Activated naive CD8-positive, alpha-beta T cell treated with anti-CD3 and anti-CD28 coated beads, Interleukin-2, amount 50 U/mL, for 24 hours (primary cell): Measurements from ENCODE around the gene ISCU.

Source experiments
- ATAC-seq: fragments of 150-1000 bp; cut with Tn5 transposase; one replicate; pipeline ENCODE4 v1.10.0; 2021
- DNase-seq: peaks from one replicate; pipeline ENCODE4 v3.0.0; 2021
- H3K27ac Mint-ChIP-seq: one replicate; pipeline ENCODE4 v1.8.0; 2021; ENCODE audit warnings: mild to moderate bottlenecking, mixed read lengths
- H3K27me3 Mint-ChIP-seq: one replicate; pipeline ENCODE4 v1.8.0; 2021; ENCODE audit warnings: mixed read lengths
- H3K36me3 Mint-ChIP-seq: one replicate; pipeline ENCODE4 v1.8.0; 2021; ENCODE audit warnings: low read depth, mixed read lengths
- H3K4me1 Mint-ChIP-seq: one replicate; pipeline ENCODE4 v1.8.0; 2021; ENCODE audit warnings: mixed read lengths
- H3K4me3 Mint-ChIP-seq: one replicate; pipeline ENCODE4 v1.8.0; 2021; ENCODE audit warnings: mild to moderate bottlenecking, moderate library complexity, mixed read lengths
- H3K9me3 Mint-ChIP-seq: one replicate; pipeline ENCODE4 v1.8.0; 2021; ENCODE audit warnings: mixed read lengths

Gene ISCU

DNA sequence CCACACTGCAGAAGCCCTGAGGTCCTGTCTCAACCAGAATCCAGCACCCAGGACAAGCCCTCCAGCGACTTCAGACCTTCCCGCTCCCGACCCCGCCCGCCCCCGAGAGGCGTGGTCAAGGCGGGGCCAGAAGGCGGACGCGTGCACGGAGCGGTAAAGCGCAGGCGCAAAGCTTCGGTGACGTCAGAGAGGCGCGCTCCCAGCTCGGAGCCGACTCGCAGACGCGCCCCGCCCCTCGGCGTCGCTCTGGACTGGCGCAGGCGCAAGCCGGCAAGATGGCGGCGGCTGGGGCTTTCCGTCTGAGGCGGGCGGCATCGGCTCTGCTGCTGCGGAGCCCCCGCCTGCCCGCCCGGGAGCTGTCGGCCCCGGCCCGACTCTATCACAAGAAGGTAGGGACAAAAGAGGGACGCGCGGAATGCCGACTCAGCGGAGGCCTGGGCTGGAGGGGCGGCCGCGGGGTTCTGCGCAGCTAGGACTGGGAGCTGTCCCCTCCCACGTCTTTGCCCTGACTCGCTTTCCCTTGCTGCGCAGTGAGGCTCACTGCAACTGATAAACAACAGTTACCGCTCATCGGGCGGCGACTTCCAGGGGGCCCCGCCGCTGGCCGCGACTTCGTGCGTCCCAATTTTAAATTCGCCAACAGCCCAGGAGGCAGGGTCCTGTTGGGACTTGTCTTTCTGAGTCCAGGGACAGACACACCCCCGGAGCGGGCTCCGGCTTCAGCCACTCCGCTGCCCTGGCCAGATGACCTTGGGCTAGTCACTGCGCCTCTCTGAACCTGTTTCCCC is at the start of gene ISCU:
ISCU (plus strand) TSS at position 249 of the 788 bp plus-strand sequence; CDS start at position 276, 27 bp downstream.
- DNase-seq, result peak; percentile 100
- Mint-ChIP-seq H3K27me3 (no peaks in the 10 kb centered on the region), H3K4me1 (peaks cover 69% of the 10 kb centered on the region), H3K9me3 (no peaks in the 10 kb centered on the region), H3K27ac (peak within 1 kb of the TSS; percentile 100), H3K36me3 (peaks cover 47% of the 10 kb centered on the region), H3K4me3 (peak within 1 kb of the TSS; percentile 100)
- ATAC-seq, result peak; percentile 68

DNA sequence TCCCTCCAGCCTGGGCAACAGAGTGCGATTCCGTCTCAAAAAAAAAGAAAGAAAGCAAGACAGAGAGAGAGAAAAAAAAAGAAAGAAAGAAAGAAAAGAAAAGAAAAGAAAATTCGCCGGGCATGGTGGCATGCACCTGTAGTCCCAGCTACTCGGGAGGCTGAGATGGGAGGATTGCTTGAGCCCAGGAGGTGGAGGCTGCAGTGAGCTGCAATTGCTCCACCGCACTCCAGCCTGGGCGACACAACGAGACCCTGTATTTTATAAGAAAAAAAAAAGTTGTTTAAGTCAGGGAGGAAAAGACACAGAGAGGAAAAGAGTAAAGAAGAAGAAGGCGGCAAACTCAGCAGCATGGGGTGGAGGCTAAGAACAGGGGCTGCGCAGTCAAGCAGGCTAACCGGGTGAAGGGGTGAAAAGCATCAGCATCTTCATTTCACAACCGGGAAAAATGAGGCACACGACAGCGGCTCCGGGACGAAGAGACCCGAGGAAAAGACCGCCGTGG is 47.9 kb upstream of the ISCU start:
- peaks cover 29% of the 10 kb centered on the region for H3K4me1 Mint-ChIP-seq

DNA sequence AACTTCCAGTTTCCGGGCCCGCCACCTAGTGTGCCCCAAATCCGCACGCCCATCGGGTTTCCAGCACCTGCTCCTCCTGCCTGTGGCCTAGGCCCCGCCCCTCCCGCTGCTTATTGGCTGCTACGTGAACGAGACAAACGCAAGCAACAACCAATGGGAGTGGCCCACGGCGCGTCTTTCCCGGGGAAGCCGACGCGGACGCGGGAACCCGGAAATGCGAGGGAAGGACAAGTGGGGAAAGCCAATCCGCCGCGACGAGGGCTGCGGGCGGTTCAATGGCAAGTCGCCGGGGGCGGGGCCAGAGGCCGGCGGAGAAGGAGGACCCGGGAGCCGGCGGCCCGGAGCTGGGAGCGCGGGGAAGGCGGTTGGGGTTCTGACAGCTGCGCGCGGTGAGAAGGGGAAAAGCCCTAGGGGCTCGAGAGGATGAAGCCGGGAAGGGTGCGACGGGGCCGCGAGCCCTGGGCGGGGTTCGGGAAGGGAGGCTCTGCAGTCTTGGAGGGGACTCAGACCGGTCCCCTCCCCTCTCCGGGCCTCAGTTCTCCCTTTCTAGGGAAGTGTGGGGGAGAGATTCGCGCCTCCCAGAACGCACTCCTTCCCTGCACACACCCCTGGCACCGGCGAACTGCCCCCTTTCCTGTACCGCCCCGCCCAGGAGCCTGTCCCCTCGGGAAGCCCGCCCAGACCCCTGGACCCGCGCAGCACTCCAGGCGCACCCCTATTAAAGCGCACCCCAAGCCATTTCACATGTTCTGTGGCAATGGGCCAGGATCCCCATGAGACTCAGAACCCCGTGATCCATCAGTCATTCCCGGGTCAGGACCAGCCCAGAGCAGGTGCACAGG is 47.2 kb upstream of the ISCU start, which contains the start of gene FICD:
FICD (plus strand) TSS at position 305 of the 842 bp plus-strand sequence. CDS start 1,696 bp downstream, outside the sequence.
- Mint-ChIP-seq H3K4me3 (peak within 1 kb of the TSS; percentile 87), H3K4me1 (peaks cover 30% of the 10 kb centered on the region), H3K9me3 (no peaks in the 10 kb centered on the region), H3K27me3 (no peaks in the 10 kb centered on the region), H3K27ac (peak within 1 kb of the TSS; percentile 91), H3K36me3 (peaks cover 14% of the 10 kb centered on the region)
- ATAC-seq (peak; percentile 91), DNase-seq (peak; percentile 99)

More for the DNA sequence above, 47.9 kb upstream of the ISCU start:
- Mint-ChIP-seq H3K27me3 (no peaks in the 10 kb centered on the region), H3K27ac (peak overlapping the region; percentile 91), H3K36me3 (peaks cover 9% of the 10 kb centered on the region), H3K9me3 (no peaks in the 10 kb centered on the region), H3K4me3 (peak overlapping the region; percentile 87)
- ATAC-seq (peak; percentile 6), DNase-seq (no peak)

DNA sequence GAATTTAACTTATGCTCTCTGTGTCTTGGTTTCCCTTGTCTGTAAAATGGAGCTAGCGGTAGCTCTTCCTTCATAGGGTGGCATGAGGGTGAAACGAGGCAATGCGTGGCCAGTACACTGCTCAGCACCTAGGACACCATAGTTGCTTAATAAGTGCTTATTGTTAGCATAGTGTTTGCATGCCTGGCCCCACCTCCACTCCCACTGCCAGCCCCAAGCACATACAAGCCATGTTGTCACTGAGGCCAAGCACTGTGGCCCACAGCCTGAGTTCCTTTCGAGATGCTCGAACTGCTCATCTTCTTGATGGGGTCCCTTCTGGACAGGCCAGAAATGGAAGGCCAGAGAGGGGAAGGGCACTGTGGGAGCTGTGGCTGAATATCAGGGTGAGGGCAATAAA is 46.5 kb upstream of the ISCU start:
- Mint-ChIP-seq H3K27ac (peak overlapping the region; percentile 91), H3K4me3 (peak overlapping the region; percentile 87), H3K4me1 (peaks cover 30% of the 10 kb centered on the region), H3K9me3 (no peaks in the 10 kb centered on the region), H3K36me3 (peaks cover 21% of the 10 kb centered on the region), H3K27me3 (no peaks in the 10 kb centered on the region)
- peak; percentile 10 for DNase-seq
- no peak for ATAC-seq

DNA sequence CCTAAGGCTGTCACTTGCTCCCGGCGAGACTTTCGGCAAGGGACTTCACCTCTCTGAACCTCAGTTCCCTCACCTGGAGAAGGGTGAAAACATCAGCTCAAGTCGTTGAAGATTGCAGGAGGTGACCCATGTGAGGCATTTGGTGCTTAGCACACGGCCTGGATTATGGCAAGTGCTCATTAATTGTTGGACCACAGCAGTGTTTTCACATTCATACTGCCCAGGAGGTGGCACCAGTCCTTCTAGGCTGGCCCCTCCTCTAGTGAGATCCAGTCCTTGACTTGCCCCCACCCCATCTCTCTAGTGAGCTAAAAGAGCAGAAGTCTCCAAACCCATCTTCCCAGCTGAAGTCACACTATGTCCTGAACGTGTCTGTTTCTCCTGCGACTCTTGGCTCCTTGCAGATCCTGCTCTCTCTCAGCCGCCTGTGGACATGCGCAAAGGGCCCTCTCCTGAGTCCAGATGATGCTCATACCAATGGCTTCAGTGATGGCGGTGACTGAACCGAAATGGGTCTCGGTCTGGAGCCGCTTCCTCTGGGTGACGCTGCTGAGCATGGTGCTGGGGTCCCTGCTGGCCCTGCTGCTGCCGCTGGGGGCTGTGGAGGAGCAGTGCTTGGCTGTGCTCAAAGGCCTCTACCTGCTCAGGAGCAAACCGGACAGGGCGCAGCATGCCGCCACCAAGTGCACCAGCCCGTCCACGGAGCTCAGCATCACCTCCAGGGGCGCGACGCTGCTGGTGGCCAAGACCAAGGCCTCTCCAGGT is 45.7 kb upstream of the ISCU start:
- H3K4me1 Mint-ChIP-seq, result peaks cover 27% of the 10 kb centered on the region
- peaks cover 23% of the 10 kb centered on the region for H3K36me3 Mint-ChIP-seq
- peak overlapping the region; percentile 87 for H3K4me3 Mint-ChIP-seq
- H3K27me3 Mint-ChIP-seq, result no peaks in the 10 kb centered on the region
- ATAC-seq (no peak), DNase-seq (no peak)
- H3K27ac Mint-ChIP-seq, result peak overlapping the region; percentile 91
- H3K9me3 Mint-ChIP-seq, result no peaks in the 10 kb centered on the region

DNA sequence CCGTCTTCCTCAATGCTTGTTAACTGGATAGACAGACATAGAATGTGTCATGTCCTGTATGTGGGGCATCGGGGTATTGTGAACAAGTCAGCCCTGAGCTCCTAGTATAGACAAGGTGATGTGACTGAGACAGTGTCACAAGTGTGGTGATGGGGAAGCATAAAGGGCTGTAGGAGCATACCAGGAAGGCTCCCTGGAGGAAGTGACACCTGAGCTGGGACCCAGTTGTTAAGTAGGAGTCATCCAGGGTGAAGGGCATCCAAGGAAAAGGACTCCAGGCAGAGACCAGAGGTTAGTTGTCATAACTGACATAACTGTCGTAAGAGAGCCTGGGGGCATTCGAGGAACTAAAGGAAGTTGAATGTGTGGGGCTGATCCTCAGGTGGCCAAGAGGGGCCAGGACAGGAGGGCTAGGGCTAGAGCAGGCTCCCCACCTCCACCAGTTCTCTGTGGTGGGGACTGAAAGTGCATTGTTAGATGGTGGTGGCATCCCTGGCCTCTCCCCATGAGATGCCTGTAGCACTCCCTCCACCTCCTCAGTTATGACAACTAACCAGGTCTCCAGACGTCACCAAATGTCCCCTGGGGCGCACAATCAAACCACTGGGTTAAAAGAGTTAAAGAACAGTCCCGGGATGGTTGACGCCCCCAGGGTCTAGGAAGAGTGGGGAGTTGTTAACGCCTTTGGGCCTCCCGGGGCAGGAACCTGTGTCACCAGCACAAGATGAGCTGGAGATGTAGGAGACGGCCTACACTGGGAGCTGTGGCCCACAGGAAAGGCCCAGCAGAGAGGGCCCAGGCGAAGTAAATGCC is 44.9 kb upstream of the ISCU start:
- no peaks in the 10 kb centered on the region for H3K27me3 Mint-ChIP-seq
- no peak overlapping the region for H3K27ac Mint-ChIP-seq
- H3K36me3 Mint-ChIP-seq, result peaks cover 26% of the 10 kb centered on the region
- ATAC-seq, result no peak
- H3K4me3 Mint-ChIP-seq, result no peak overlapping the region
- H3K9me3 Mint-ChIP-seq, result no peaks in the 10 kb centered on the region
- no peak for DNase-seq
- peaks cover 23% of the 10 kb centered on the region for H3K4me1 Mint-ChIP-seq

DNA sequence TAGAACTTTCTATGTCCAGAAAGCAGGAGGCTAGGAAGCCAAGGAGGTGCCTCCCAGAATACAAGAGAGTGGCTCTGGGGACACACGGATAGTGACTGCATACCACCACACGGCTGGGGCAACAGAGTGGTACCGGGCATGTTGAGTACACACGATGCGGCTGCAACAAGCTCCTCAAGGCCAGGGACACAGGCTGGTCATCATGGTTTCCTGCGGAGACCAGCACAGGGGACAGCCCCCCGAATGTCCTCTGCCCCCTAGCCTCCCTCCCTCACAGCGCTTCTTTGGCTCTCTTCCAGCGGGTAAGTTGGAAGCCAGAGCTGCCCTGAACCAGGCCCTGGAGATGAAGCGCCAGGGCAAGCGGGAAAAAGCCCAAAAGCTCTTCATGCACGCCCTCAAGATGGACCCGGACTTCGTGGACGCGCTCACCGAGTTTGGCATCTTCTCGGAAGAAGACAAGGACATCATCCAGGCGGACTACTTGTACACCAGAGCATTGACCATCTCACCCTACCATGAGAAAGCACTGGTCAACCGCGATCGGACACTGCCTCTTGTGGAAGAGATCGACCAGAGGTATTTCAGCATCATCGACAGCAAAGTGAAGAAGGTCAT is 44.2 kb upstream of the ISCU start:
- Mint-ChIP-seq H3K4me1 (peaks cover 23% of the 10 kb centered on the region), H3K36me3 (peaks cover 28% of the 10 kb centered on the region), H3K4me3 (no peak overlapping the region), H3K27ac (no peak overlapping the region), H3K27me3 (no peaks in the 10 kb centered on the region), H3K9me3 (no peaks in the 10 kb centered on the region)
- no peak for ATAC-seq
- no peak for DNase-seq

DNA sequence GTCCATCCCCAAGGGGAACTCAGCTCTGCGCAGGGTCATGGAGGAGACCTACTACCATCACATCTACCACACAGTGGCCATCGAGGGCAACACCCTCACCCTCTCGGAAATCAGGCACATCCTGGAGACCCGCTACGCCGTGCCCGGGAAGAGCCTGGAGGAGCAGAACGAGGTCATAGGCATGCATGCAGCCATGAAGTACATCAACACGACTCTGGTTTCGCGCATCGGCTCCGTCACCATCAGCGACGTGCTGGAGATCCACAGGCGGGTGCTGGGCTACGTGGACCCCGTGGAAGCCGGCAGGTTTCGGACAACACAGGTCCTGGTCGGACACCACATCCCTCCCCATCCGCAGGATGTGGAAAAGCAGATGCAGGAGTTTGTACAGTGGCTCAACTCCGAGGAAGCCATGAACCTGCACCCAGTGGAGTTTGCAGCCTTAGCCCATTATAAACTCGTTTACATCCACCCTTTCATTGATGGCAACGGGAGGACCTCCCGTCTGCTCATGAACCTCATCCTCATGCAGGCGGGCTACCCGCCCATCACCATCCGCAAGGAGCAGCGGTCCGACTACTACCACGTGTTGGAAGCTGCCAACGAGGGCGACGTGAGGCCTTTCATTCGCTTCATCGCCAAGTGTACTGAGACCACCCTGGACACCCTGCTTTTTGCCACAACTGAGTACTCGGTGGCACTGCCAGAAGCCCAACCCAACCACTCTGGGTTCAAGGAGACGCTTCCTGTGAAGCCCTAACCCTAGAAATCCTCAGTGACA is 43.5 kb upstream of the ISCU start:
- no peak overlapping the region for H3K27ac Mint-ChIP-seq
- no peak overlapping the region for H3K4me3 Mint-ChIP-seq
- no peaks in the 10 kb centered on the region for H3K27me3 Mint-ChIP-seq
- peaks cover 17% of the 10 kb centered on the region for H3K4me1 Mint-ChIP-seq
- H3K36me3 Mint-ChIP-seq, result peaks cover 33% of the 10 kb centered on the region
- DNase-seq (no peak), ATAC-seq (no peak)
- no peaks in the 10 kb centered on the region for H3K9me3 Mint-ChIP-seq

DNA sequence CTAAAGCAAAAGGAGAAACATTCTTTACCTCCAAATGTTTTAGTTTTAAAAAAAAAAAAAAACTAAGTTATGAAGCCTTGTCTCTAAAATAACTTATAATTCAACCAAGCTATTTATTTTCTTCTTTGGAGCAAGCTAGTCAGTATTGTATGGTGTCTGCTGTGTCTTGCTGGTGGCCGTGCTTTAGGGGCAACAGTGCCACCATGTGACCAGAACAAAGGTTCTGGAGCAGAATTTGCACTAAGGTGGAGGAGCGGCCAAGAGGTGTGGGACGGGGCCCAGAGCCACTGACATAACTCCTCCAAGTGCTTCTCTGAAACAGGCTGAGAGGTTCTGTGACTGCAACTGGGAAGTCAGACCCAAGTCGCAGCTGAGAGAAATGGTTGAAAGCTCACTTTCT is 42.8 kb upstream of the ISCU start:
- Mint-ChIP-seq H3K4me1 (peaks cover 14% of the 10 kb centered on the region), H3K9me3 (no peaks in the 10 kb centered on the region), H3K27me3 (no peaks in the 10 kb centered on the region), H3K36me3 (peaks cover 39% of the 10 kb centered on the region), H3K27ac (no peak overlapping the region), H3K4me3 (no peak overlapping the region)
- DNase-seq (no peak), ATAC-seq (no peak)

DNA sequence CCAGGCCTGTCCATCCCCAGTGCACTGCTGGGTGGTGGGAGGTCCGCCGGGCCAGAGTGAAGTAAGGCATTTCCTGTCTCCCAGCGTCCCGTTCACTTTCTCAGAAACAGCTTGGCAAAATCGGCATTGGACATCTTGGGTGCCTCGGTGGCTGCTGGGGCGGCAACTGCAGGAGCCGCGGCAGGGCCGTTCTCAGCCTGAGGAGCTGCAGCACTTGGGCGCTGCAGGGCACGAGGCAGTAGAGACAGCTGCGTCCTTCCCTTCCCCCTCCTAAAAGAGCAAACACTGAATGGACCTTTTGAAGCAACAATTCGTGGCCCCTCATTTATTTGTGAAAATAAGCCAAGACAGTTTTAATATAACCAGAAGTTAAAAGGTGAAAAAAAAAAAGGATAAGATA is 39.0 kb upstream of the ISCU start:
- Mint-ChIP-seq H3K4me1 (peaks cover 3% of the 10 kb centered on the region), H3K4me3 (no peak overlapping the region), H3K27ac (no peak overlapping the region), H3K36me3 (peaks cover 58% of the 10 kb centered on the region), H3K9me3 (no peaks in the 10 kb centered on the region), H3K27me3 (no peaks in the 10 kb centered on the region)
- no peak for ATAC-seq
- no peak for DNase-seq

DNA sequence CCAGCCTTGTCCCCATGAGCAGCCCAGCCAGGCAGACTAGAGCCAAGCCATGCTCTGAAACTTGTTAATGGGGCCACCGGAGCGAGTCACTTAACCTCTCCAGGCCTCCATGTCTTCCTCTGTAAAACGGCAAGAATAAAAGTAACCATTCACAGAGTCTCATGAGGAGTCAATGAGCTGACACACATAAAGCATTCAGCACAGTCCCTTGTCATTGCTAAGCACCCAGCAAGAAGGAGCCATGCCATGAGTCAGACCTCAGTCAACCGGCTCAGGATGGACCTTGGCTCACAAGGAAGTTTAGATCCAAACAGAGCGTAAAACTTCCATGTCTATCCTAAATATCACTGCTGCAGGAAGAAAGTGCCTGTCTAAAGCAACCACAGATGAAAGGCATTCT is 36.7 kb upstream of the ISCU start:
- Mint-ChIP-seq H3K4me1 (peaks cover 2% of the 10 kb centered on the region), H3K4me3 (no peak overlapping the region), H3K27me3 (no peaks in the 10 kb centered on the region), H3K9me3 (no peaks in the 10 kb centered on the region), H3K36me3 (peaks cover 58% of the 10 kb centered on the region), H3K27ac (peak overlapping the region; percentile 48)
- DNase-seq (no peak), ATAC-seq (no peak)

DNA sequence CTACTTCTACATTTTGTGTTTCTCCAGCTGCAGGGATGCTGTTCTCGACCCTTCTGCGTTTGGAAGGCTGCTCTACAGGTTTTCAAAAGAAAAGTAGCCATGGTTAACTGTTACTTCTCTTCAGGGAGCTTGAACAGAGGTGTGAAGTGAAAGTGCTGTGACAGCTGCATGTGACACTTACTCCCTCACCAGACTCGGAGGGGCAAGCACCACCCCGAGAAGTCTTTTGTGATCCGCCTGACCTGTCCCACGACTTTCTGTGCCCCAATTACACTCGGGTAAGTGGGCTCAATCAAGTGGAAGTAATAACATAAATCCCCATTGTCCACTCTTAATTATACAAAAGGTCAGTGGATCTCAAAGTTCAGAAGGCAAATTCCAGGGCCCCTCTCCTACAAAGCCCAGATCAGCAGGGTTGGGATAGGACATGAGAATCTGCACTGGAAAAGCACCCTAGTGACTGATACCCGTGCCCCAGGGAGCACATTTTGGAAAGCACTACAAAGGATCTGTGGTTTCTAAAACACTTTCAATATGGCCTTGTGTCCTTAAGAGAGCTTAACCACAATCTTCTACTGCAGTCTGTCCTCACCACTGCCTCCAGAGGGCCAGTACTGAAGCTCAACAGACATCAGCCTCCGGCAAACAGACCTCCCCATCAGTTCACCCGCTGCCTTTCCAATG is 35.8 kb upstream of the ISCU start:
- ATAC-seq, result peak; percentile 23
- H3K4me1 Mint-ChIP-seq, result peaks cover 2% of the 10 kb centered on the region
- peaks cover 60% of the 10 kb centered on the region for H3K36me3 Mint-ChIP-seq
- peak overlapping the region; percentile 45 for H3K27ac Mint-ChIP-seq
- DNase-seq, result no peak
- no peaks in the 10 kb centered on the region for H3K27me3 Mint-ChIP-seq
- no peak overlapping the region for H3K4me3 Mint-ChIP-seq
- H3K9me3 Mint-ChIP-seq, result no peaks in the 10 kb centered on the region
